GM19193 (cell line): Measurements from ENCODE around the gene AGMO.

Source experiments
- POLR2A ChIP-seq: IDR thresholded peaks from 4 replicates; pipeline ENCODE4 v1.6.1; 2011; ENCODE audit not compliant: insufficient read depth, insufficient read length; ENCODE audit errors: extremely low read depth

AGMO gene

GRCh38 chr7:15457990-15458955, 103.5 kb downstream of the AGMO start:
- no peak for TF ChIP-seq POLR2A

- no peak for TF ChIP-seq POLR2A
Measured at GRCh38 chr7:15452670-15453069, 109.1 kb downstream of the AGMO start.

- TF ChIP-seq POLR2A, result no peak
Measured at GRCh38 chr7:15446722-15447121, 115.1 kb downstream of the AGMO start.

- TF ChIP-seq POLR2A, result no peak
Measured at GRCh38 chr7:15446280-15446679, 115.5 kb downstream of the AGMO start.

- no peak for TF ChIP-seq POLR2A
Measured at GRCh38 chr7:15441915-15442314, 119.9 kb downstream of the AGMO start.

- TF ChIP-seq POLR2A, result no peak
Measured at GRCh38 chr7:15440482-15440881, 121.3 kb downstream of the AGMO start.

GRCh38 chr7:15439853-15440252, 122.0 kb downstream of the AGMO start:
- no peak for TF ChIP-seq POLR2A

- no peak for TF ChIP-seq POLR2A
Measured at GRCh38 chr7:15433151-15433550, 128.7 kb downstream of the AGMO start.

GRCh38 chr7:15430911-15431310, 130.9 kb downstream of the AGMO start:
- TF ChIP-seq POLR2A, result no peak

- no peak for TF ChIP-seq POLR2A
Measured at GRCh38 chr7:15430191-15430590, 131.6 kb downstream of the AGMO start.

- no peak for TF ChIP-seq POLR2A
Measured at GRCh38 chr7:15424468-15424867, 137.3 kb downstream of the AGMO start.

GRCh38 chr7:15419596-15419995, 142.2 kb downstream of the AGMO start:
- no peak for TF ChIP-seq POLR2A

GRCh38 chr7:15418264-15418663, 143.6 kb downstream of the AGMO start:
- no peak for TF ChIP-seq POLR2A

- TF ChIP-seq POLR2A, result no peak
Measured at GRCh38 chr7:15417341-15417988, 144.3 kb downstream of the AGMO start.

- TF ChIP-seq POLR2A, result no peak
Measured at GRCh38 chr7:15411019-15411418, 150.8 kb downstream of the AGMO start.

GRCh38 chr7:15407910-15408309, 153.9 kb downstream of the AGMO start:
- no peak for TF ChIP-seq POLR2A
